OCI-LY7 (cell line): ENCODE measurements around the gene NR5A1. TPM values are rescaled to one million over a fixed set of nuclear protein-coding genes. Genes with fewer than 3 reads are reported as not detected.

Experiments used
- BruUV-seq: library from RNA; stranded (reverse); fragments of 400-500 nt; replicated peaks from 2 replicates; lab custom pipeline; 2021; lab: Mats Ljungman, UMichigan
- CTCF ChIA-PET: fragments of 300-600 bp; sonication (Branson Sonifier 250); formaldehyde crosslinking; loops from one replicate; lab custom pipeline; 2022; ENCODE audit warnings: antibody characterized with exemption; ENCODE audit not compliant: unreplicated experiment; lab: Charles Lee
- POLR2A ChIA-PET: fragments of 300-600 bp; sonication (Branson Sonifier 250); formaldehyde crosslinking; loops from one replicate; lab custom pipeline; 2022; ENCODE audit warnings: antibody characterized with exemption; lab: Charles Lee
- DNase-seq: peaks from one replicate; pipeline ENCODE4 v3.0.0-alpha.2; 2015; ENCODE audit warnings: low spot score
- H2AFZ ChIP-seq: fragments of 200-600 bp; sonication (generic), shearing (Covaris generic); 2 replicates; pipeline ENCODE4 v1.6.1; 2014; ENCODE audit warnings: mild to moderate bottlenecking, antibody characterized with exemption, low read length, moderate library complexity
- H3K27ac ChIP-seq: fragments of 200-600 bp; sonication (generic); 2 replicates; pipeline ENCODE4 v1.5.1; 2014; ENCODE audit warnings: mixed run types, low read depth, mild to moderate bottlenecking, moderate library complexity, low read length, inconsistent platforms; ENCODE audit not compliant: poor library complexity, severe bottlenecking
- H3K36me3 ChIP-seq: fragments of 200-600 bp; sonication (generic); 2 replicates; pipeline ENCODE4 v1.6.1; 2014; ENCODE audit warnings: mild to moderate bottlenecking, antibody characterized with exemption, low read length, moderate library complexity, mixed read lengths; ENCODE audit not compliant: insufficient read depth
- H3K4me1 ChIP-seq: fragments of 200-600 bp; sonication (generic); 2 replicates; pipeline ENCODE4 v1.5.1; 2014; ENCODE audit warnings: mild to moderate bottlenecking, low read length; ENCODE audit not compliant: insufficient read depth, poor library complexity, severe bottlenecking
- H3K4me2 ChIP-seq: fragments of 200-600 bp; sonication (generic); 2 replicates; pipeline ENCODE4 v1.6.1; 2014; ENCODE audit warnings: mild to moderate bottlenecking, low read length
- H3K4me3 ChIP-seq: fragments of 200-600 bp; sonication (generic); 2 replicates; pipeline ENCODE4 v1.5.1; 2014; ENCODE audit warnings: mild to moderate bottlenecking, low read depth, low read length; ENCODE audit not compliant: poor library complexity, severe bottlenecking
- H3K79me2 ChIP-seq: fragments of 200-600 bp; sonication (generic); 2 replicates; pipeline ENCODE4 v1.6.1; 2016; ENCODE audit warnings: low read depth, mild to moderate bottlenecking, low read length, moderate library complexity, mixed read lengths; ENCODE audit not compliant: insufficient read depth
- H3K9me2 ChIP-seq: fragments of 200-600 bp; sonication (generic); 2 replicates; pipeline ENCODE4 v1.6.1; 2016; ENCODE audit warnings: mild to moderate bottlenecking, low read length, mixed read lengths; ENCODE audit not compliant: insufficient read depth
- H3K9me3 ChIP-seq: fragments of 200-600 bp; sonication (generic); 2 replicates; pipeline ENCODE4 v1.6.1; 2014; ENCODE audit warnings: mild to moderate bottlenecking, mixed run types, low read length, mixed read lengths
- H4K20me1 ChIP-seq: fragments of 200-600 bp; sonication (generic); 2 replicates; pipeline ENCODE4 v1.6.1; 2014; ENCODE audit warnings: mild to moderate bottlenecking, antibody characterized with exemption, low read length, moderate library complexity, mixed read lengths; ENCODE audit not compliant: insufficient read depth
- EZH2phosphoT487 ChIP-seq: fragments of 200-600 bp; sonication (generic); IDR thresholded peaks from 2 replicates; pipeline ENCODE4 v1.6.1; 2018; ENCODE audit warnings: low read depth, borderline replicate concordance, mild to moderate bottlenecking, mixed run types, antibody characterized with exemption, low read length, moderate library complexity, mixed read lengths
- intact Hi-C: fragments of 100-400 bp; cut with micrococcal nuclease; formaldehyde crosslinking; loops from one replicate; pipeline ENCODE4 v1.10.0; 2022; ENCODE audit not compliant: unreplicated experiment
- total RNA-seq, 2 experiments: library from RNA; depleted of rRNA in 1 of 2; stranded (reverse); fragments of >200 nt in 1 of 2; shearing (Covaris generic) in 1 of 2; gene quantifications; 2 replicates each; pipeline ENCODE4 v1.2.3, GENCODE V29; 2014 to 2022
- TF ChIP-seq, protein P1 (sequence below): fragments of 200-600 bp; sonication (generic); conservative IDR thresholded peaks from 2 replicates; pipeline ENCODE4 v1.5.1; 2014; ENCODE audit warnings: mild to moderate bottlenecking, antibody characterized with exemption, low read length, moderate library complexity, mixed read lengths

The NR5A1 gene
- total RNA-seq, 2 experiments from 2014 or later, result not detected

DNA sequence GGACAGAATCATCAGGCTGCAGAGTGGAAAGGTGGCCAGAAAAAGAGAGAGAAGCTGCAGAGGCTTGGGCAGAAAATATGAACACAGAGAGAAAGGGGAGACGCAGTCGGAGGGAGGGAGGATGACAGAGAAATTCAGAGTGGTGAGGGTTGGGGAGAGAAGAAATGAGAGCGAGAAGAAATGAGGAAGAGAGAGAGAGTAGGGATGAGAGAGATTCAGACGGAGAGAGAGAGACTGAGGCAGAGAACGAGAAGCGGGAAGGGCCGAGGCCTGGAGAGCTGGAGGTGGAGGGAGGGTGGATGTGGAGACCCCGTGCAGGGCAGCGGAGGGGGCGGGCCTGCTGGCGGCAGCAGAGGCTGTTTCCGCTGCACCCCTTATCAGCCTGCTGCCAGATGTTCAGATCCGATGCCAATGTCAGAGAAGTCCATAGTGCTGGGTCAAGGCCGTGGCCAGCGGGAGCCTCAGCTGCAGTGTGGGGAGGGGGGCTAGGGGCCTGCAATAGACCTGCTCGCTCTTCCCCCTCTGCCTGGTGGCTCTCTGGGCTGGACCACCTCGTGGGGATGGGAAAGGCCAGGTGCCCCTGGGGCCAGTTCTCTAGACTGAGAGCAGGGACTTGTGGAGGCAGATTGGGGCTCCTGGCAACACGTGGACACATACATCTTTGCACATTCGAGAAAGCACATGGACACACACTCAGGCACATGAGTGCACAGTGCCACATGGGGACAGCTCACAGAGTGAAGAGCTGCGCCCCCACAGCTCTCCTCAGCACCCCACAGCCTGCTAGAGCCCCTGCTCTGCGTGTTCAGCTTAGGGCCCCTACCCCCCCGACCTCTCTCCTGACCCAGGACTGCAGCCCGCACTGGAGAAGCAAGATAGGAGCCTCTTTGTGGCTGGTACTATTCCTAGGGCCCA lies 4.9 kb upstream of the NR5A1 start:
- Histone ChIP-seq H3K4me3 (no peak overlapping the region), H3K36me3 (no peaks in the 10 kb centered on the region), H2AFZ (no peak overlapping the region), H3K27ac (no peak overlapping the region), H3K4me2 (no peak overlapping the region), H3K9me3 (no peaks in the 10 kb centered on the region), H3K4me1 (peaks cover 6% of the 10 kb centered on the region), H4K20me1 (no peaks in the 10 kb centered on the region), H3K79me2 (no peaks in the 10 kb centered on the region), H3K9me2 (no peaks in the 10 kb centered on the region)
- TF ChIP-seq EZH2phosphoT487, result no peak
- TF ChIP-seq, protein P1, sequence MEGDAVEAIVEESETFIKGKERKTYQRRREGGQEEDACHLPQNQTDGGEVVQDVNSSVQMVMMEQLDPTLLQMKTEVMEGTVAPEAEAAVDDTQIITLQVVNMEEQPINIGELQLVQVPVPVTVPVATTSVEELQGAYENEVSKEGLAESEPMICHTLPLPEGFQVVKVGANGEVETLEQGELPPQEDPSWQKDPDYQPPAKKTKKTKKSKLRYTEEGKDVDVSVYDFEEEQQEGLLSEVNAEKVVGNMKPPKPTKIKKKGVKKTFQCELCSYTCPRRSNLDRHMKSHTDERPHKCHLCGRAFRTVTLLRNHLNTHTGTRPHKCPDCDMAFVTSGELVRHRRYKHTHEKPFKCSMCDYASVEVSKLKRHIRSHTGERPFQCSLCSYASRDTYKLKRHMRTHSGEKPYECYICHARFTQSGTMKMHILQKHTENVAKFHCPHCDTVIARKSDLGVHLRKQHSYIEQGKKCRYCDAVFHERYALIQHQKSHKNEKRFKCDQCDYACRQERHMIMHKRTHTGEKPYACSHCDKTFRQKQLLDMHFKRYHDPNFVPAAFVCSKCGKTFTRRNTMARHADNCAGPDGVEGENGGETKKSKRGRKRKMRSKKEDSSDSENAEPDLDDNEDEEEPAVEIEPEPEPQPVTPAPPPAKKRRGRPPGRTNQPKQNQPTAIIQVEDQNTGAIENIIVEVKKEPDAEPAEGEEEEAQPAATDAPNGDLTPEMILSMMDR, result no peak
- intact Hi-C loops, result no loop called here
- no TSS peak for BruUV-seq
- ChIA-PET CTCF (interaction anchor here (0.6 kb wide), 1 partner anchor 32 kb away, joined by 3 read pairs; no protein-coding TSS in a partner anchor), POLR2A (no interaction called here)
- DNase-seq, result no peak

DNA sequence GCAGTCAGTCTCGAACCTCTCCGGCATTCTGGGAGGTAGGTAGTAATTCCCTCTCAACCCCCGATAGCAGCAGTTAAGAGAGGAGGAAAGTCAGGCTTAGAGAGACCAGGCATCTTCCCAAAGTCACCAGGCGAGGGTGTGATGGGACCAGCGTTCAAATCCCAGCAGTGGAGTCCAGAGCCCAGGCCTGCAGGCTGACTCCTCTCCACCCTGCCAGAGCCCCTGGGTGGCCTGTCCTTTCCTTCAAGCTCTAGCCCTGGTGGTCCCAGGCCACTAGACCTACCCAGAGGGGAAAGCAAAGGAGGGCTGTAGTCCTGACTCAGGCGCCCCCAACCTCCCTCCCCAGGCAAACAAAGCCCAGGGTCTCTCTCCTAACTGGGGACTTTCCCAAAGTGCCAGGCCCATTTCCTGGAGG lies 4.2 kb upstream of the NR5A1 start:
- CTCF ChIA-PET, result no interaction called here
- H3K79me2 ChIP-seq, result no peaks in the 10 kb centered on the region
- H4K20me1 ChIP-seq, result no peaks in the 10 kb centered on the region
- H2AFZ ChIP-seq, result no peak overlapping the region
- H3K4me2 ChIP-seq, result no peak overlapping the region
- H3K27ac ChIP-seq, result no peak overlapping the region
- no TSS peak for BruUV-seq
- POLR2A ChIA-PET, result no interaction called here
- H3K9me3 ChIP-seq, result no peaks in the 10 kb centered on the region
- H3K4me3 ChIP-seq, result no peak overlapping the region
- no peaks in the 10 kb centered on the region for H3K36me3 ChIP-seq
- intact Hi-C loops, result no loop called here
- TF ChIP-seq EZH2phosphoT487, result no peak
- TF ChIP-seq, protein P1, result no peak
- peaks cover 6% of the 10 kb centered on the region for H3K4me1 ChIP-seq
- no peak for DNase-seq
- H3K9me2 ChIP-seq, result no peaks in the 10 kb centered on the region
